NCI-H2029 (cell line): ENCODE measurements around the gene CATSPERB.
"Not testable (repeated sequence)": the region's sequence is repeated elsewhere in the genome, so short reads cannot be mapped to it uniquely, and the experiment has no call there.

ENCODE experiments used
- DNase-seq: peaks from one replicate; lab custom pipeline; 2025; lab: John Stamatoyannopoulos, UW

The CATSPERB gene

DNA sequence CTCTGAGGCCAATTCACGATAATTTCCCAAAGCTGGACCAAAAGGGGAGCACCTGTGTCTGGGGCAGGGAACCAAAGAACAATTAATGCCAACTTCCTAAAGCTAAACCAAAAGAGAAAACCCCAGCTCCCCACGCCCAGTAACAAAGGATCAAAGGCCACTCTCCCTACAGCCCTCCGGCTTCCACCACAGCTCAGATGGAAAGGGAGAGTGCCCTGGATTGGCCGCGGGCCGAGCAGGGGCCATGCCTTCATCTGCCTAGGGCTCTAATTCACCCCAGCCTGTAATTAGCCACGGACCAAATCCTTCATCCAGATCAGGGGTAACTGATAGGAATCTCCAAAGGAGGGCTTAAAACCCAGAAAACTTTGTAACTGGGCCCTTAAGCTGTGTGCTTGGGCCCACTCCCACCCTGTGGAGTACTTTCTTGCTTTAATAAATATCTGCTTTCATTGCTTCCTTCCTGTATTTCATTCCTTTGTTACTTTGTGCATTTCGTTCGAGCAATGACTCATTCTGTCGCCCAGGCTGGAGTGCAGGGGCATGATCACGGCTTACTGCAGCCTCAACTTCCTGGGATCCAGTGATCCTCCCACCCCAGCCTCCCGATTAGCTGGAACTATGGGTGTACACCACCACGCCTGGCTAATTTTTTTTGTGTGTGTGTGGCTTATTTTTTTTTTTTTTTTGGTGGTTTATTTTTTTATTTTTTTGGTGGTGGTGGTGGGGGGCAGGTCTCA lies 156.2 kb downstream of the CATSPERB start:
- no peak for DNase-seq

DNA sequence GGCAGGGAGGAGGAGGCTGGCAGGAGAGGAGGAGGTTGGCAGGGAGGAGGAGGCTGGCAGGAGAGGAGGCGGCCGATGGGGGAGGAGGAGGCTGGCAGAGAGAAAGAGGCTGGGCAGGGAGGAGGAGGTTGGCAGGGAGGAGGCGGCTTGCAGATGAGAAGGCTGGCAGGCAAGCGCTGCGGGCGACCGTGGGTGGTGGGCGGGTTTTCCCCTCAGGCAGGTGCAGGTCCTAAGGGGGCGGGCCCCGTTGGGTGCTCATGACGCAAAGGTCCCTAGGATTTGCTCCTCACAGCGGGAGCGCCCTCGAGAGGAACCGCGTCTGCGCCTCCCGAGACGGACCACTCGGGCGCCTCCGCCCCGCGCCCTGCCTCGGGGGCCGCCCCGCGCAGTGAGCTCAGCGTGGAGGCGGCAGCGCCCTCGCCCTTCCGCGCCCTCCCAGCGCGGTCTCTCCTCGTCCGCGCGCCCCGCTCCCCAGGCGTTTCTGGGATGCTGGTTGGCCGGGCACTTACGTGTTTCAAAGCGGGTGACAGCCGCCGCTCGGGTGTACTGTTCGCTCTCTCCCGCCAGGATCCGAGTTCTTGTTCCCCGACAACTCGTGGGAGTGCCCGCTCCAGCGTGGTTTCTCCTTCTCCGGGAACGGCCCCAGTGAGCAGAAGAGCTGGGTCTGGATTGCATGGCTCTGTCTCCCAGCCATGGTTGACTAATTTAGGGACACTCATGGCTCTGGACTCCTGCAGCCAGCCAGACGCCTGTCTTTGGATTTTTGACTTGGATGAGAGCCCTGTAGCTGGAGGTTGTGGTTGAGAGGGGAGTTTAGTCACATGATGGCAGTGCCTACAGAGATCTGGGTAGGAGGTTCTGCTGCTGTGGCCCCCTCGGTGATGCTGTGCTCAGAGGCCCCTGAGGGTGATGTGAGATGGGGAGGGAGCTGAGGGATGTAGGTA lies 157.7 kb downstream of the CATSPERB start:
- peak; percentile 55 for DNase-seq

DNA sequence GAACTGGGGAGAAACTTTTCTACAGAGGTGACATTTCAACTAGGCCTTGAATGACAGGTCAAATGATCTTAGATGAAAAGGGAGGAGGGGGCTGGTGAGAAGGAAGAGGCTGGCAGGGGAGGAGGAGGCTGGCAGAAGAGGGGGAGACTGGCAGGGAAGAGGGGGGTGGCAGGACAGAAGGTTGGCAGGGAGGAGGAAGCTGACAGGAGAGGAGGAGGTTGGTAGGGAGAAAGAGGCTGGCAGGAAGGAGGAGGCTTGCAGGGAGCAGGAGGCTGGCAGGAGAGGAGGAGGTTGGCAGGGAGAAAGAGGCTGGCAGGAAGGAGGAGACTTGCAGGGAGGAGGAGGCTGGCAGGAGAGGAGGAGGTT lies 158.4 kb downstream of the CATSPERB start:
- DNase-seq = no peak

DNA sequence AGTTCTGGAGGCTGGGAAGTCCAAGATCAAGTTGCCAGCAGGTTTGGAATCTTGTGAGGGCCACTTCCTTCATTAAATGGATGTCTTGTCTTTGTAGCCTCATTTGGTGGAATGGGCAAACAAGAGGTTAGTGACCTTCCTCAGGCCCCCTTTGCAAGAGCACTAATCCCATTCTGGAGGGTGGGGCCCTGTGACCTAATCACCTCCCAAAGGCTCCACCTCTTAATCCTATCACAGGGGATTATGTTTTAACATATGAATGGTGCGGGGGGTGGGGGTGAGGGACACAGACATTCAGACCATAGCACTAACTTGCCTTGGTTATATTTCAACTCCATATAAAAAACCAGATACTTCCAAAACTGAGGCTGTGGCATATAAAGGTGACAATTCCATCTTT lies 161.9 kb downstream of the CATSPERB start:
- DNase-seq = no peak

DNA sequence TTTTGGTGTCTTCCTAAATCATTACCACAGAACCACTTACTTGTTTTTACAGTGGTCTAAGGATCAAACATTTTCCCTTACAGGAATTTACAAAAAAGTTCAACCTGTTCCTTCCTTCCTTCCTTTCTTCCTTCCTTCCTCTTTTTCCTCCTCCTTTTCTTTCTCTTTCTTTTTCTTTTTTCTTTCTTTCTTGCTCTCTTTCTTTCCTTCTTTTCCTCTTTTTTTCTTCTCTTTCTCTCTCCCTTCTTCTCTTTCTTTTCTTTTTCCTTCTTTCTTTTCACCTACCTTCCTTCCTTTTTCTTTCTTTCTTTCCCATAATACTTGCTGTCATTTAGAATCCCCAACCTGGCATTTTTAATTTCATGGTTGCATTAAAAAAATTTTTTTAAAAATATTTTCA lies 162.6 kb downstream of the CATSPERB start:
- DNase-seq = no peak

DNA sequence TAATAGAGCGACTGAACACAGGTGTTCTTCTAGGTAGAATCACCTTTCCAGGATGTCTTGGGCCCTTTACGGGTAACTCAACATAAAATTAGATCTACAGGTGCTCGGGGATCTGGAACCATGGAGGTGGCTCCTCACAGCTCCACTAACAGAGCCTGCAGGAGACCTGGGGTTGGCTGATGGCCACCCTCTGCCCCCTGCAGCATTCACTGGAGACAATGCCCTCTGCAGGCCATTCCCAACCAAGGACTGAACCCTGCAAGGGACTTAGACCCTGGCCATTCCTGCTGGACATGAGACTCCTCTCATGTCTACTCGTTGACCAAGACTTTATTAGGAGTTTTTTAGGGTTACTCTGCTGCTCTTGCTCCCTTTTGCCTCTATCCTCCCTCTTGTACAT lies 163.3 kb downstream of the CATSPERB start:
- no peak for DNase-seq

DNA sequence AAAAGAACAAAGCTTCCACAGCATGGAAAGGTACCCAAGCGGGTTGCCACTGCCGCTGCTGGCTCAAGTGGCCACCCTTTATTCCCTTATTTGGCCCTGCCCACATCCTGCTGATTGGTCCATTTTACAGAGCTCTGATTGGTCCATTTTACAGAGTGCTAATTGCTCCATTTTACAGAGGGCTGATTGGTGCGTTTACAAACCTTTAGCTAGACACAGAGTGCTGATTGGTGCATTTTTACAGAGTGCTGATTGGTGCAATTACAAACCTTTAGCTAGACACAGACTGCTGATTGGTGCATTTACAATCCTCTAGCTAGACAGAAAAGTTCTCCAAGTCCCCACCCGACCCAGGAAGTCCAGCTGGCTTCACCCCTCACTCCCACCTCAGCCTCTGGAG lies 164.1 kb downstream of the CATSPERB start:
- not testable (repeated sequence) for DNase-seq

DNA sequence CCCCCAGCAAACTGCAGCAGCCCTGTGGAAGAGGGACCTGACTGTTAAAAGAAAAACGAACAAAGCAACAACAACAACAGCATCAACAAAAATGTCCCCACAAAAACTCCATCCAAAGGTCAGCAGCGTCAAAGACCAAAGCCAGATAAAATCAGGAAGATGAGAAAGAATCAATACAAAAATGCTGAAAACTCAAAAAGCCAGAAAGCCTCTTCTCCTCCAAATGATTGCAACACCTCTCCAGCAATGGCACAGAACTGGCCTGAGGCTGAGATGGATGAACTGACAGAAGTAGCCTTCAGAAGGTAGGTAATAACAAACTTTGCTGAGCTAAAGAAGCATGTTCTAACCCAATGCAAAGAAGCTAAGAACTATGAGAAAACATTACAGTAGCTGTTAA lies 176.4 kb downstream of the CATSPERB start:
- no peak for DNase-seq

DNA sequence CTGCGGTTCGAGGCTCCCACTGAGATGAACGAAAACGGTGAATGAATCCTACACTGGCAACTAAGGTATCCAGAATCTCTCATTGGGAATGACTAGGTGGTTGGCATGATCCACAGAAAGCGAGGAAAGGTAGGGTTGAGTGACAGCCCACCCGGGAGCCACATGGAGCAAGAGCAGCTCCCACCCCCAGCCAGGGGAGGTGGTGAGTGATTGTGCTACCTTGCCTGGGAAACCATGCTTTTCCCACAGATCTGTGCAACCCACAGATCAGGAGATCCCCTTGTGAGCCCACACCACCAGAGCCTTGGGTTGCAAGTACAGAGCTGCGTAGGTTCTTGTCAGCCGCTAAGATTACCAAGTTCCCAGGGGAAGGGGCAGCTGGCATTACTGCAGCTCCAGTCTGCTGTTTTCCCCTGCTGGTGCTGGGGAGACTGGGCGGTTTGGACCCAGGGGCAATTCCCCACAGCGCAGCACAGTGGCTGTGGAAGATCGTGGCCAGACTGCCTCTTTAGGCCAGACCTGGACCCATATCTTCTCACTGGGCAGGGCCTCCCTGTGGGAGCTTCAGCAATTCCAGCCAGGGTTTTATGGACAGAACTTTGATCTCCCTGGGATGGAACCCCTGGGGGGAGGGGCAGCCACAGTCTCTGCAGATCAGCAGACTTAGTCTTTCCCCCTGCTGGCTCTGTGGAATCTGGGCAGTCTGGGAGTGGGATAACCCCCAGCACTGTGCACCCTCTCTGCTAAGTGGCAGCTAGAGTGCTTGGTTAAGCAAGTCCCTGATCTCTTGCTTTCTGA lies 177.2 kb downstream of the CATSPERB start:
- no peak for DNase-seq

DNA sequence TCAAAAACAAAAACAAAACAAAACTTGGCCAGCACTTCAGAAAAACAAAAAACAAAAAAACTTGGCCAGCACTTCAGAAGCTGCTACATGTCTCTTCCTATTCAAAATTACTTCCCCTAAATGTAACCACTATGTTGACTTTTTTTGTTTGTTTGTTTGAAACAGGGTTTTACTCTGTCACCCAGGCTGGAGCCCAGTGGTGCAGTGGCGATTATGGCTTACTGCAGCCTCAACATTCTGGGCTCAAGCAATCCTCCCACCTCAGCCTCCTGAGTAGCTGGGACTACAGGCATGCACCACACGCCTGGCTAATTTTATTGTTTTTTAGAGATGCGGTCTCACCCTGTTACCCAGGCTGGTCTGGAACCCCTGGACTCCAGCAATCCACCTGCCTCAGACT lies 183.8 kb downstream of the CATSPERB start:
- DNase-seq = no peak

DNA sequence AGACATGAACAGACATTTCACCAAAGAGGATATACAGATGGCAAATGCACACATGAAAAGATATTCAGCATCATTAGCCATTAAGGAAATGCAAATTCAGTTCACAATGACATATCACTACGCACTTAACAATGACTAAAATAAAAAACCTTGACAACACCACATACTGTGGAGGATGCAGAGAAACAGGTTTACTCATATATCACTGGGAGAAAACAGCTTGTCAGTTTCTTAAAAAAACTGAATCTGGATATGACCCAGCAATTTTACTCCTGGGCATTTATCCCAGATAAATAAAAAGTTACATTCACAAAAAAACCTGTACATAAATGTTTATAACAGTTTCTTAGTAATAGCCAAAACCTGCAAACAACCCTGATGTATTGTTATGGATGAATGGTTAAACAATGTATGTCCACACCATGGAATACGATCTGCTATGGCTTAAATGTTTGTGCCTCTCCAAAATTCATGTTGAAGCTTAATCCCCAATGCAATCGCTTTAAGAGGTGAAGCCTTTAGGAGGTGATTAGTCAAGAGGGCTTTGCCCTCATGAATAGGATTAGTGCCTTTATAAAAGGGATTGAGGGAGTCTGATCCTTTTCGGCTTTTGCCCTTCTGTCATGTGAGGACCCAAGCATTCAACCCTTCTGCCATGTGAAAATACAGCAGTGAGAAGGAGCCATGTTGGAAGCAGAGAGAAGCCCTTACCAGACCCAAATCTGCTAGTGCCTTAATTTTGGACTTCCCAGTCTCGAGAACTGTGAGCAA lies 185.8 kb downstream of the CATSPERB start:
- DNase-seq = no peak

DNA sequence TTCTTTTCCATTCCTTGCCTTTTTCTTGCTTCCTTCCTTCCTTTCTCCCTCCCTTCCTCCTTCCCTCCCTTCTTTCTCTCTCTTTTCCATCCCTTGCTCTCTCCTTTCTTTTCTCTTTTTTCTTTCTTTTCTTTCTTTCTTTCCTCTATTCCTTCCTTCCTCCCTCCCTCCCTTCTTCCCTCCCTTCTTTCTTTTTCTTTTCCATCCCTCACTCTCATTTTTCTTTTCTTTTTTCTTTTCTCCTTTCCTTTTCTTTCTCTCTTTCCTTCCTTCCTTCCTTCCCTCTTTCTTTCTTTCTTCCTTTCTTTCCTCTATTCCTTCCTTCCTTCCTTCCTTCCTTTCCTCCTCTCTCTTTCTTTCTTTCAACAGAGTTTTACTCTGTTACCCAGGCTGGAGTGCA lies 186.7 kb downstream of the CATSPERB start:
- DNase-seq = no peak

DNA sequence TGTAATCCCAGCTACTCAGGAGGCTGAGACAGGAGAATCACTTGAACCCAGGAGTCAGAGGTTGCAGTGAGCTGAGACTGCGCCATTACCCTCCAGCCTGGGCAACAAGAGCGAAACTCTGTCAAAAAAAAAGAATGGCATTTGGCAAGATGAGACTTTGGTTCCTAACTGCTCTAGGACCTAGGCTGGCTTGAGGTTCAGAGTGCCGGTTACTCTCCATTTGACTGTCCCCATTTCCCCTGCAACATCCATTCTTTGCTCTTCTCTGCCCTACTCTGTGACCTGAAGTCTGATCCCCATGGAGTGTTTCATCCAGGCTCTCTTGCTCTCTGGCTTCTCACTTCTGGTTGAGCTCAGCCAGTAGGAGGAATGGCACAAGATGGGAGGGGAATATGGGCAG lies 195.6 kb downstream of the CATSPERB start:
- DNase-seq = no peak

DNA sequence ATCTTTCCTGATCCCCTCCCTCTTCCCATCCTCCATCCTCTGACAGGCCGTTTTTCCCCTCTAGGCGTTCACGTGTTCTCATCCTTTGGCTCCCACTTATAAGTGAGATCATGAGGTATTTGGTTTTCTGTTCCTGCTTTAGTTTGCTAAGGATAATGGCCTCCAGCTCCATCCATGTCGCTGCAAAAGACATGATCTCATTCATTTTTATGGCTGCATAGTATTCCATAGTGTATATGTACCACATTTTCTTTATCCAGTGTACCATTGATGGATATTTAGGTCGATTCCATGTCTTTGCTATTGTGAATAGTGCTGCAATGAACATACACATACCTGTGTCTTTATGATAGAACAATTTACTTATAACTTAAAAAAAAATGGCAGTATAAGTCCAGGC lies 197.8 kb downstream of the CATSPERB start:
- DNase-seq = not testable (repeated sequence)

DNA sequence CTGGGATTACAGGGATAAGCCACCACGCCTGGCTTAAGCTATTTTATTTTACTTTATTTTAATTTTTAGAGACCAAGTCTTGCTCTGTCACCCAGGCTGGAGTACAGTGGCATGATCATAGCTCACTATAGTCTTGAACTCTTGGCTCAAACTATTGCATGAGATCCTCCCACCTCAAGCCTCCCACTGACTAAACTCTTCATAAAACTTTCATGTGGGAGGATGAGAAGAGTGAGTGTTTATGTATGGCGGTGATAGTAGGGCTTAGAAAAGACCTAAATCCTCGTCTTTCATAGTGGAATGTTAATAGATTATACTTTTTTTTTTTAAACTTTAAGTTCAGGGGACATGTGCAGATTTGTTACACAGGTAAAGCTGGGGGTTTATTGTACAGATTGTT lies 198.3 kb downstream of the CATSPERB start:
- DNase-seq = no peak
